ENCODE measurements around the gene CCNB2.

Gene CCNB2

GRCh38 chr15:59169251-59169708, 64.3 kb downstream of the CCNB2 start:
- no peak for DNase-seq

GRCh38 chr15:59170295-59171066, 65.5 kb downstream of the CCNB2 start:
- peak; percentile 80 for DNase-seq

GRCh38 chr15:59171067-59171397, 66.1 kb downstream of the CCNB2 start:
- no peak for DNase-seq

GRCh38 chr15:59172289-59172901, 67.4 kb downstream of the CCNB2 start:
- no peak for DNase-seq

- no peak for DNase-seq
Observed at GRCh38 chr15:59173194-59173593, 68.2 kb downstream of the CCNB2 start.

GRCh38 chr15:59174151-59174834, 69.3 kb downstream of the CCNB2 start:
- no peak for DNase-seq
